HG02623 (cell line): Measurements from ENCODE around the gene ZMIZ2.
"Not testable (repeated sequence)": the region's sequence is repeated elsewhere in the genome, so short reads cannot be mapped to it uniquely, and the experiment has no call there.

Experiments used
- ATAC-seq: cut with Tn5 transposase; IDR thresholded peaks from one replicate; pipeline ENCODE4 v1.9.1; 2021; ENCODE audit warnings: moderate library complexity; ENCODE audit not compliant: unreplicated experiment

ZMIZ2 gene

GRCh38 chr7:44771358-44771757 is 22.7 kb downstream of the ZMIZ2 start:
- no peak for ATAC-seq

GRCh38 chr7:44772440-44772839 is 23.8 kb downstream of the ZMIZ2 start:
- no peak for ATAC-seq

- ATAC-seq = no peak
Observed at GRCh38 chr7:44772867-44773266, 24.2 kb downstream of the ZMIZ2 start.

GRCh38 chr7:44774486-44774885 is 25.8 kb downstream of the ZMIZ2 start:
- not testable (repeated sequence) for ATAC-seq

GRCh38 chr7:44775383-44776107 is 26.9 kb downstream of the ZMIZ2 start:
- ATAC-seq = no peak

GRCh38 chr7:44776211-44776610 is 27.6 kb downstream of the ZMIZ2 start:
- ATAC-seq = no peak

- no peak for ATAC-seq
Observed at GRCh38 chr7:44782460-44782859, 33.8 kb downstream of the ZMIZ2 start.

- ATAC-seq = no peak
Observed at GRCh38 chr7:44783407-44783806, 34.8 kb downstream of the ZMIZ2 start.

- ATAC-seq = no peak
Observed at GRCh38 chr7:44784364-44784763, 35.7 kb downstream of the ZMIZ2 start.

GRCh38 chr7:44785218-44785617 is 36.6 kb downstream of the ZMIZ2 start:
- ATAC-seq = not testable (repeated sequence)

GRCh38 chr7:44787041-44787440 is 38.4 kb downstream of the ZMIZ2 start:
- no peak for ATAC-seq

GRCh38 chr7:44787762-44788161 is 39.1 kb downstream of the ZMIZ2 start:
- ATAC-seq = no peak

- no peak for ATAC-seq
Observed at GRCh38 chr7:44789990-44790389, 41.3 kb downstream of the ZMIZ2 start.

GRCh38 chr7:44791278-44792219 is 42.9 kb downstream of the ZMIZ2 start:
- no peak for ATAC-seq

- no peak for ATAC-seq
Observed at GRCh38 chr7:44793919-44794318, 45.3 kb downstream of the ZMIZ2 start.

GRCh38 chr7:44794331-44794730 is 45.7 kb downstream of the ZMIZ2 start:
- ATAC-seq = no peak

- peak; percentile 15 for ATAC-seq
Observed at GRCh38 chr7:44796034-44796503, 47.4 kb downstream of the ZMIZ2 start.

- peak; percentile 88 for ATAC-seq
Observed at GRCh38 chr7:44796504-44797328, 48.1 kb downstream of the ZMIZ2 start, which contains the start of gene PPIA. PPIA (plus strand) TSS chr7:44796681; CDS start chr7:44796725, 44 bp downstream.

- ATAC-seq = peak; percentile 36
Observed at GRCh38 chr7:44797329-44798258, 48.9 kb downstream of the ZMIZ2 start.
